ENCODE measurements around the gene SNAI3.

SNAI3 gene

DNA sequence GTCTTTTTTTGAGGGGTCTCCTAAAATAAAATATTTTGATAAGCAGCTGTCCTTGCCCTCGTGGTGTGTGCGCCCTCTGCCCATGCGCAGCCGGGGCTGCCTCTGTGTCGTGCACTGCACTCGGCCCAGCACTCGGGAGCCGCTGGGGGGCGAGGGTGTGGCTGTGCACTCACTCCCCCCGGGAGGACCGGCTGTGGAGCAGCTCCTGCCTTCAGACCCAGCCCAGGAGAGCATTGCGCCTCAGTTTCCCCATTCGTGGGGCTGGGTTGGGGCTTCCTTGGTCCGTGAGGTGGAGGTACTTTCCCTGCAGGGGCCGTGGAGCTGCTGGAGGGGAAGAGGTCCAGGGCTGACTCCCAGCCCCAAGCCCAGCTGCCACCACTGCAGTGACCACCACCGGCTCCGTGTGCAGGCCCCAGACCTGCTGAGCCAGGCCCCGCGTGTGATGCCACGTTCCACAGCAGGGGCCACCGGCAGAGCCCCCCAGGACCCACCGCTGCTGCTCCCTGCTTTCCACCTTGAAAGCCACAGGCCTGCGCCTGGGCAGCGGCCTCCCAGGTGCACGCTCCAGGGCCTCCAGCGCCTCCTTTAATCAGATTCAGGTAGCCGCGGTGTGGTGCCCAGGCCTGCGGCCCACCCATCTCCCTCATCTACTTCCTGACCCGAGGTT lies 54.3 kb downstream of the SNAI3 start:
- no peak for DNase-seq

DNA sequence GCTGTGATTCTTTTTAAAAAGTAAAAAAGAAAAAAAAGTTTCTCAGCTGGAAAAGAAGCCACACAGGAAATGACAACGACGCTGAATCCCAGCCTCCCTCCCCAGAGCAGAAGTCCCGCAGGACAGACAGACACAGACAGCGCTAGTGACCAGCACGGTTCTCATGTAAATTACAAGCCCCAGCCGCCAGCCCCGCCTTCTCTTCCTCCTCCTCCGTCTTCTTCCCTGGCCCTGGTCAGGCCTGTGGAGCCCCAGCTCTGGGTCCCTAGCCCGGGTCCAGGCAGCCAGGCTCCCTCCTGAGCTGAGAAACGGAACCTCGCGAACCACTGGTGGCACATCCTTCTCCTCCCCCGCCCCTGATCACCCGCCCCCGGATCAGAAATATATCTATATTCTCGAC lies 54.9 kb downstream of the SNAI3 start:
- no peak for DNase-seq

DNA sequence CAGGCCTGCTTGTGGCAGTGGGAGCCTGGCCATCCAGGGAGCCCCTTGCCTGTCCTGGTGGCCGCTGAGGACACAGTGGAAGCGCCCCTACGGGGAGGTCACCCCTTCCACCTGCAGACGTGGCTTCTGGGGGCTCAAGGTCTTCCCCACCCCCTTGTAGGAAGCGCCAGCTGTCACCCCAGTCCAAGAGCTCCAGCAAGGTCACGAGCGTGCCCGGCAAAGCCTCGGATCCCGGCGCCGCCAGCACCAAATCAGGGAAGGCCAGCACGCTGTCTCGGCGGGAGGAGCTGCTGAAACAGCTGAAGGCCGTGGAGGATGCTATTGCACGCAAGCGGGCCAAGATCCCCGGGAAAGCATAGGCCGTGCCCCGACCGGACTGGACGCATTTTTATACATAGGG lies 55.4 kb downstream of the SNAI3 start:
- DNase-seq = no peak

DNA sequence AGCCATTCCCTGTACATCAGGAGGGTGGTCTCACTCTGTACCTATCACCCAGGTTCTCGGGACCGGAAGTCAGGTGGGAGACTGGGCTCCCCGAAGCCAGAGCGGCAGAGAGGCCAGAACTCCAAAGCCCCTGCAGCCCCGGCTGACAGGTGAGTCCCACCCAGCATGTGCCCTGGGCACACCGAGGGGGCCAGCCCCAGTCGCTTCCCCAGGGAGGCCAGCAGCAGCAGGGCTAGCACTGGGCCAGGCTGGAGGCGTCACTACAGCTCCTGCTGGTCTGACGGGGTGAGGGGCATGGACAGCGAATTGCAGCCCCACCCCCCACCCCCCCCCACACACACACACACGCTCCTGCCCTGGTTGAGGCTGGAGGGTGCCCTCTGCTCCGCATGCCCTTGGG lies 55.9 kb downstream of the SNAI3 start:
- no peak for DNase-seq

DNA sequence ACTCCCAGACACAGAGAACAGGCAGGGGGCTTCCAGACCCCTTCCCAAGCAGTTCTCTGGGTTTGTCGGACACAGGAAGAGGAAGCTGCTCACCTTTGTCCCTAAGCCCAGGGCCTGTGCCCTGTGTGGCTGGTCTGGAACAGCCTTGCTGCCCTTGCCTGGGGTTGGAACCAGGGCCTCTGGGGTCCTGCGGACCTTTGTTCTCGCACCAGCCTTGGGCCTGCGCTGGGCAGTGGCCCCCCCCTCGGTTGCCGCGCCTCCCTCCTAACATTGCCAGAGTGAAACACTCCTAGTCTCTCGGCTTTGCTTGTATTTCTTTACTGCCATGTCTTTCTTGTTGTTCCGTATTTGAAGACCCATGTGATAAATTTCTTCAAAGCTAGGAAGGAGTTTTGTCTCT lies 56.5 kb downstream of the SNAI3 start:
- DNase-seq = no peak

DNA sequence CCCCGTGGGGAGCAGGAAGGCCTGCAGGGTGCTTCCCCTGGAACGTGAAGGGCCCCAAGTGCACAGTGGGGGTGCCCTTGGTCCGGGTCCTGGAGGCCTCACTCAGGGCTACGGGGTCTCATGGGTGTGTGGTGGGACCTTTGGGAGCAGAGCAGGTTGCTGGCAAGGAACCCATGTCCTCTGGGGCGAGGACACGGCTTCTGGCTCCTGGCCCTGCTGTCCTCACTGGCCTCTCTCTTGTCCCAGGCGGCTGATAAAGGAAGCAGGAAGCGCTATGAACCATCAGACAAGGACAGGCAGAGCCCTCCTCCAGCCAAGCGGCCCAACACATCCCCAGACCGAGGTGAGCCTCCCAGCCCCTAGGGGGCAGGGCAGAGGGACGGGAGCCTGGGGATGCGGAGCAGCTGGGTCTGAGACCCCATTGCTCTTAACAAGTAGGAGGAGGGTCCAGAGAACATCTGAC lies 57.8 kb downstream of the SNAI3 start:
- DNase-seq = no peak

All from KG1 (cell line).